ENCODE data around the gene DIP2A. TPM values are rescaled to one million over a fixed set of nuclear protein-coding genes. Genes with fewer than 3 reads are reported as not detected.

The DIP2A gene
- polyA plus RNA-seq = 45.0 and 53.4 TPM in 2 replicates
- 45.8 and 55.3 TPM in 2 replicates for polyA minus RNA-seq

GRCh38 chr21:46458315-46459023 lies at the start of gene DIP2A:
DIP2A (plus strand) TSS chr21:46458891; CDS start chr21:46459132, 241 bp downstream.
- Histone ChIP-seq H3F3A (ENCODE audit: insufficient read depth, low read length, poor library complexity, severe bottlenecking) (no peaks in the 10 kb centered on the region), H3K9ac (ENCODE audit: low read length) (peak within 1 kb of the TSS; percentile 88), H3K79me2 (replicated peaks; ENCODE audit: insufficient read depth, low read length) (peaks cover 29% of the 10 kb centered on the region), H4K20me1 (ENCODE audit: insufficient read depth) (no peaks in the 10 kb centered on the region), H2AFZ (ENCODE audit: low read depth, low read length) (peak within 1 kb of the TSS; percentile 45), H3K4me2 (ENCODE audit: low read length) (peak within 1 kb of the TSS; percentile 96), H3K9me3 (ENCODE audit: low read length) (no peaks in the 10 kb centered on the region), H3K4me3 (ENCODE audit: low read length) (peak within 1 kb of the TSS; percentile 98), H3K9me2 (ENCODE audit: insufficient read depth, low read length) (no peaks in the 10 kb centered on the region), H3K27ac (ENCODE audit: low read length) (peak within 1 kb of the TSS; percentile 63), H3K36me3 (ENCODE audit: insufficient read depth, low read length) (no peaks in the 10 kb centered on the region), H3K27me3 (ENCODE audit: insufficient read depth, low read depth, low read length) (no peaks in the 10 kb centered on the region)
- TF ChIP-seq TAF1 (IDR thresholded peaks at IDR 0.05; ENCODE audit: low read depth) = peak; percentile 66
- TF ChIP-seq, protein P1, sequence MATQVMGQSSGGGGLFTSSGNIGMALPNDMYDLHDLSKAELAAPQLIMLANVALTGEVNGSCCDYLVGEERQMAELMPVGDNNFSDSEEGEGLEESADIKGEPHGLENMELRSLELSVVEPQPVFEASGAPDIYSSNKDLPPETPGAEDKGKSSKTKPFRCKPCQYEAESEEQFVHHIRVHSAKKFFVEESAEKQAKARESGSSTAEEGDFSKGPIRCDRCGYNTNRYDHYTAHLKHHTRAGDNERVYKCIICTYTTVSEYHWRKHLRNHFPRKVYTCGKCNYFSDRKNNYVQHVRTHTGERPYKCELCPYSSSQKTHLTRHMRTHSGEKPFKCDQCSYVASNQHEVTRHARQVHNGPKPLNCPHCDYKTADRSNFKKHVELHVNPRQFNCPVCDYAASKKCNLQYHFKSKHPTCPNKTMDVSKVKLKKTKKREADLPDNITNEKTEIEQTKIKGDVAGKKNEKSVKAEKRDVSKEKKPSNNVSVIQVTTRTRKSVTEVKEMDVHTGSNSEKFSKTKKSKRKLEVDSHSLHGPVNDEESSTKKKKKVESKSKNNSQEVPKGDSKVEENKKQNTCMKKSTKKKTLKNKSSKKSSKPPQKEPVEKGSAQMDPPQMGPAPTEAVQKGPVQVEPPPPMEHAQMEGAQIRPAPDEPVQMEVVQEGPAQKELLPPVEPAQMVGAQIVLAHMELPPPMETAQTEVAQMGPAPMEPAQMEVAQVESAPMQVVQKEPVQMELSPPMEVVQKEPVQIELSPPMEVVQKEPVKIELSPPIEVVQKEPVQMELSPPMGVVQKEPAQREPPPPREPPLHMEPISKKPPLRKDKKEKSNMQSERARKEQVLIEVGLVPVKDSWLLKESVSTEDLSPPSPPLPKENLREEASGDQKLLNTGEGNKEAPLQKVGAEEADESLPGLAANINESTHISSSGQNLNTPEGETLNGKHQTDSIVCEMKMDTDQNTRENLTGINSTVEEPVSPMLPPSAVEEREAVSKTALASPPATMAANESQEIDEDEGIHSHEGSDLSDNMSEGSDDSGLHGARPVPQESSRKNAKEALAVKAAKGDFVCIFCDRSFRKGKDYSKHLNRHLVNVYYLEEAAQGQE (IDR thresholded peaks at IDR 0.05; ENCODE audit: borderline replicate concordance) = no peak
- TF ChIP-seq, protein P2, sequence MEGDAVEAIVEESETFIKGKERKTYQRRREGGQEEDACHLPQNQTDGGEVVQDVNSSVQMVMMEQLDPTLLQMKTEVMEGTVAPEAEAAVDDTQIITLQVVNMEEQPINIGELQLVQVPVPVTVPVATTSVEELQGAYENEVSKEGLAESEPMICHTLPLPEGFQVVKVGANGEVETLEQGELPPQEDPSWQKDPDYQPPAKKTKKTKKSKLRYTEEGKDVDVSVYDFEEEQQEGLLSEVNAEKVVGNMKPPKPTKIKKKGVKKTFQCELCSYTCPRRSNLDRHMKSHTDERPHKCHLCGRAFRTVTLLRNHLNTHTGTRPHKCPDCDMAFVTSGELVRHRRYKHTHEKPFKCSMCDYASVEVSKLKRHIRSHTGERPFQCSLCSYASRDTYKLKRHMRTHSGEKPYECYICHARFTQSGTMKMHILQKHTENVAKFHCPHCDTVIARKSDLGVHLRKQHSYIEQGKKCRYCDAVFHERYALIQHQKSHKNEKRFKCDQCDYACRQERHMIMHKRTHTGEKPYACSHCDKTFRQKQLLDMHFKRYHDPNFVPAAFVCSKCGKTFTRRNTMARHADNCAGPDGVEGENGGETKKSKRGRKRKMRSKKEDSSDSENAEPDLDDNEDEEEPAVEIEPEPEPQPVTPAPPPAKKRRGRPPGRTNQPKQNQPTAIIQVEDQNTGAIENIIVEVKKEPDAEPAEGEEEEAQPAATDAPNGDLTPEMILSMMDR (IDR thresholded peaks at IDR 0.05; ENCODE audit: poor library complexity, severe bottlenecking) = peak; percentile 32
- peak; percentile 99 for TF ChIP-seq MXI1 (conservative IDR thresholded peaks at IDR 0.05; ENCODE audit: poor library complexity, severe bottlenecking)
- peak; percentile 24 for TF ChIP-seq RAD21 (conservative IDR thresholded peaks at IDR 0.05)
- TF ChIP-seq SMC3 (conservative IDR thresholded peaks at IDR 0.05; ENCODE audit: poor library complexity) = peak; percentile 46
- peak; percentile 87 for TF ChIP-seq POLR2AphosphoS5 (IDR thresholded peaks at IDR 0.05)
- TF ChIP-seq EZH2 (IDR thresholded peaks at IDR 0.05; ENCODE audit: borderline replicate concordance, insufficient read depth, low read length, poor library complexity, severe bottlenecking) = no peak
- peak; percentile 85 for TF ChIP-seq EP300 (conservative IDR thresholded peaks at IDR 0.05; ENCODE audit: poor library complexity, severe bottlenecking)

- Histone ChIP-seq H3K9me3 (ENCODE audit: low read length) (no peaks in the 10 kb centered on the region), H3K4me2 (ENCODE audit: low read length) (no peak overlapping the region), H3K4me3 (ENCODE audit: low read length) (no peak overlapping the region), H3K9ac (ENCODE audit: low read length) (no peak overlapping the region), H2AFZ (ENCODE audit: low read depth, low read length) (no peak overlapping the region), H3K27ac (ENCODE audit: low read length) (no peak overlapping the region), H3K79me2 (replicated peaks; ENCODE audit: insufficient read depth, low read length) (no peaks in the 10 kb centered on the region), H4K20me1 (ENCODE audit: insufficient read depth) (no peaks in the 10 kb centered on the region), H3K27me3 (ENCODE audit: insufficient read depth, low read depth, low read length) (no peaks in the 10 kb centered on the region), H3F3A (ENCODE audit: insufficient read depth, low read length, poor library complexity, severe bottlenecking) (no peaks in the 10 kb centered on the region), H3K36me3 (ENCODE audit: insufficient read depth, low read length) (no peaks in the 10 kb centered on the region), H3K9me2 (ENCODE audit: insufficient read depth, low read length) (no peaks in the 10 kb centered on the region)
- TF ChIP-seq POLR2AphosphoS5 (IDR thresholded peaks at IDR 0.05) = no peak
- TF ChIP-seq TAF1 (IDR thresholded peaks at IDR 0.05; ENCODE audit: low read depth) = no peak
- TF ChIP-seq, protein P2 (IDR thresholded peaks at IDR 0.05; ENCODE audit: poor library complexity, severe bottlenecking) = no peak
- TF ChIP-seq SMC3 (conservative IDR thresholded peaks at IDR 0.05; ENCODE audit: poor library complexity) = no peak
- TF ChIP-seq, protein P1 (IDR thresholded peaks at IDR 0.05; ENCODE audit: borderline replicate concordance) = no peak
- TF ChIP-seq MXI1 (conservative IDR thresholded peaks at IDR 0.05; ENCODE audit: poor library complexity, severe bottlenecking) = no peak
- no peak for TF ChIP-seq EP300 (conservative IDR thresholded peaks at IDR 0.05; ENCODE audit: poor library complexity, severe bottlenecking)
- no peak for TF ChIP-seq EZH2 (IDR thresholded peaks at IDR 0.05; ENCODE audit: borderline replicate concordance, insufficient read depth, low read length, poor library complexity, severe bottlenecking)
- TF ChIP-seq RAD21 (conservative IDR thresholded peaks at IDR 0.05) = no peak
Measured at GRCh38 chr21:46409641-46410406, 48.9 kb upstream of the DIP2A start.
